Activated CD4-positive, alpha-beta T cell treated with anti-CD3 and anti-CD28 coated beads for 4 hours (primary cell): Measurements from ENCODE around the gene LRG1.

Source experiments
- DNase-seq, 2 donors: peaks; one replicate each; pipeline ENCODE4 v3.0.0-alpha.2; 2020

LRG1 gene

GRCh38 chr19:4491446-4491845 is 48.4 kb downstream of the LRG1 start:
- DNase-seq: no peak

GRCh38 chr19:4488496-4488895 is 51.3 kb downstream of the LRG1 start:
- DNase-seq: no peak

GRCh38 chr19:4487572-4487971 is 52.3 kb downstream of the LRG1 start:
- DNase-seq: no peak
